HG02973 (cell line): ENCODE data around the gene SNAI3.

Source experiments
- ATAC-seq: cut with Tn5 transposase; IDR thresholded peaks from one replicate; pipeline ENCODE4 v1.9.1; 2021; ENCODE audit warnings: moderate library complexity; ENCODE audit not compliant: unreplicated experiment

Gene SNAI3

GRCh38 chr16:88651989-88652761 is 34.1 kb downstream of the SNAI3 start:
- ATAC-seq, result no peak

DNA sequence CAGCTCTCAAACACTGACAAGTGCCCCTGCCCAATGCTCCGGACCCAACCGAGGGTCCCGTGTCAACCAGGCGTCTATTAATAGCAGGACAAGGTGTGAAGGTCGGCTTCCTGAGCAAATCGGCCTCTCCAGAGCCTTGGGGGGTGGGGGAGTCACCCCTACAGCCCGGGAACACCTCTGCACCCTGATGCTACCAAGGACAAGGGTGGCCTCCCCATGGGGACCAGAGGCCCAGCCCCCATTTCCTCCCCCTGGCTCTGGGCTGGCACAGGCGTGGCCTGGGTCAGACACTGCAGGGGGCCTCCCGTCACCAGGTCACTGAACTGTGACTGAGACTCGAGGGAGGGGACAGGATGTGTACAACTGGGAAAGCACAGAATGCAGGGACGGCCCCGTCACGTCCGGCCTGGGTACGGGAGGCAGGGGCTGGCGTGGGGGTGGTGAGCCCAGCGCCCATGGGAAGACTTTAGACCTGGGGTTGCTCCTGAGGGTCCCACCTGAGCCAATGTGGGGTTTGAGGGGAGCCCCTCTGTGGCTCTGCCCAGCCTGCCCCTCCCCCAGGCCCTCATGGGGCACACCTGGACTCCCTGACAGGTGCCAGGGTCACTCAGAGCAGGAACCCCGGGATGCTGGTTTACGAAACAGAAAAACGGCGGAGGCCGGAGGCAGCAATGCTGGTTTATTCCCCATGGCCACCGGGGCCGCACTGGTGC is 34.9 kb downstream of the SNAI3 start:
- ATAC-seq, result peak; percentile 70

GRCh38 chr16:88650749-88651275 is 35.5 kb downstream of the SNAI3 start, which contains the start of gene CYBA:
Gene CYBA, minus strand, starts transcription at chr16:88651053. Its CDS starts 40 bp downstream, at chr16:88651013.
- ATAC-seq, result peak; percentile 63

DNA sequence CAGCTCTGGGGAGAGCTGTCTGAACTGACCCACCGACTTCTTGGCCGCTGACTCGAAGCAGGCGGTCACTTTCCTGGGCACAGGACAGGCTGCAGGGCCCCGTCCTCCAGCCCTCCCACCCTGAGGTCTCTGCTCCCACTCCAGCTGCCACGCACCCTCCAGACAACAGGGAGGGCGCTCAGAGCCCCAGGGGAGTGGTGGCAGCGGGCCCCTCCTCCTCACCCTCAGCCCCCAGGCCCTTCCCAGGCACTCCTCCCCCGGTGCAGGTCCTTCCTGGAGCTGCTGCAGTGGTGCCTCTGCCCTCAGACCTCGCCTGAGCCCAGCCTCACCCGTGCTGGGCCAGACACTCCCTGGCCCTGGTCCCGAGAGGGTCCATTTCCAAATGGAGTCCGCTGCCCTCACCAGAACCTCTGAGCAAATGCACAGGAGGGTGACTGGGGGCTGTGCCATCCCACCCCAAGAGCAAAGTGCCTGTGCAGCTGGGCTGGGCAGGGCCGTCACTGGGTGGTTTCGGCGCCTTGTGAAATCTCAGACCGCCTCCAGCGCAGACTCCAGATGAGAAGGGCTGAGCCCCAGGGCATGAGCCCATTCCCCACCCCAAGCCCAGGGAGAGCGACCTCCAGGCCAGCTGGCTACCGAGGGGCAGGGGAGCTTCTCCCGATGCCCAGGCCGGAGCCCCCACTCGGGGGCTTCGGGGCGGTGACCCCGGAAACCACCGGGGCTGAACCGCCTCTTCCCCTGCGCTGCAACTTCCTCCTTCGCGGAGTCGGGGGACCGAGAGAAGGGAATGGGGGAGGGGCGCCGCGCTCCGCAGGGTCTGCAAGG is 36.2 kb downstream of the SNAI3 start:
- ATAC-seq, result no peak

DNA sequence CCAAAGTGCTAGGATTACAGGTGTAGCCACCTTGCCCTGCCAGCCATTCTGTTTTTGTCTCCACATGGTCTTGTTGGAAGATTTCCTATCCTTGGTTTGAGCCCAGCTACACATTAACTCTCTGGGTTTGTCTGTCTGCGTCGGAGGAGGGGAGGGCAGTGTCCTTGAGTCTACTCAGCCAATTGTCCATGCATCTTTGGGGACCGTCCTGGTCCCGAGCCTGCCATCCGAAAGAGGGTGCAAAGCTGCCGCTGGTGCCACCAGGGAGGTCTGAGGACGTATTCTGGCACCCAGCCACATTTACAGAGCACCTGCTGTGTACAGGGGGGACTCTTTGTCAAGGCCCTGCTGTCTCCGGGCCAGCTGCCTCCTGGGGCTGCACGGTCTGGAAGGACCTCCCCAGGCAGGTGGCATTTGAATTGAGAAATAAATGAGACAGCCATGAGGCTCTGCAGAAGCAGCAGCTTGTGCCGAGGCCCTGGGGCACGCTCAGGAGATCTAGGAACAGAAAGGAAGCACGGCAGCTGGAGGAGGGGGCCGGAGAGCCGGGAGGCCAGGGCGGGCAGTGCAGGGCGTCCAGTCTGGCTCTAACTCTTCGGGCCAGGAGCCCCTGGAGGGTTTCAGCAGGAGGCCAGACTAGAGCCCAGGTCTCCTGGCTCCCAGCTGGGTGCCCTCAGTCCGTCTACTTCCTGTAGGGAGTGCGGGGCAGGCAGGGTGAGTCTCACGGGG is 36.9 kb downstream of the SNAI3 start:
- no peak for ATAC-seq

DNA sequence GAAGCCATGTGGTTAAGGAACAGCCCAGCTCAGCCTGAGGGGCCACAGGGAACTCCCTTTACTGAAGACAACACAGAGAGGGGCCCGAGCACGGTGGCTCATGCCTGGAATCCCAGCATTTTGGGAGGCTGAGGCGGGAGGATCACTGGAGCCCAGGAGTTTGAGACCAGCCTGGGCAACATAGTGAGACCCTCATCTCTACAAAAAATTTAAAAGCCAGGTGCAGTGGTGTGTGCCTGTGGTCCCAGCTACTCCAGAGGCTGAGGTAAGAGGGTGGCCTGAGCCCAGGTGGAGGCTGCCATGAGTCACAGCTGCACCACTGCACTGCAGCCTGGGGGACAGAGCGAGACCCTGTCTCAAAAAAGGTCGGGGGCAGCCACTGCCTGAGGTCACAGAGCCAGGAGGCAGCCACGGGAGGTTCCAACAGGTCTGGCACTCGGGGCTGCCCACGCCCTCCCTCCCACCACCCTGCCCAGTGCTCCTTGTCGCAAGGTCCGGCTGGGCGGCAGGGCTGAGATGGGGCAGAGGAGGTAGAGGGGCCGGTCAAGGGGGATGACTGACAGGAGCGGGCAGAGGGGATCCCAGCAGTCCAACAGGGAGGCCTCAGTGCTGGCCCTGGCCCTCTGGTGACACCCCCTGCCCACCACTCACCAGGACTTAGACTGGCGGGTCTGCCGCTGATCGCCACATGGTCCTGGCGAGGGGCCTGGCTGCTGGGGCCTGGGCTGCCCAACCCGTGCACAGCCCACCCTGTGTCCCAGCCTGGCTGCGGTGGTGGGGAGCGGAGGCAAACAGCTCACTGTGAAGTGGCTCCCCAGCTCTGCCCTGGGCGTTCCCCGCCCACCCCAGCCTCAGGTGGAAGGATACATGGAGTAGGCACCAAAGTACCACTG is 38.9 kb downstream of the SNAI3 start:
- no peak for ATAC-seq

GRCh38 chr16:88646345-88647034 is 39.8 kb downstream of the SNAI3 start:
- no peak for ATAC-seq

DNA sequence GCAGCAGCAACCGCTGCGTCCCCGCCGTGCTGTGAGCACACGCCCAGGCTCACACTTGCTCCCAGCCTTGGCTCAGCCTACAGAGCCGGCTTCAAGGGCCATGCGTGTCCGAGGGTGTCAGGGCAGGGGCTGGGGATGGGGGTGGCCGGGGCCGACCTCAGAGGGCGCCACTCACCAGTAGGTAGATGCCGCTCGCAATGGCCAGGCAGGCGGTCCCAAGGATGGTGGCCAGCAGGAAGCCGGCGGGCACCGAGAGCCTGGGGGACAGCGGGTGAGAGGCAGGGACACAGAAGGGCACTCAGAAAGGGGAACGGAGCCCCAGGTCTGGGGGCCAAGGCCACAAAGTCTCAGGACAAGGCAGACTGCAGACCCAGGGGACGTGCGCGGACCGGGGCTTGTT is 40.4 kb downstream of the SNAI3 start:
- ATAC-seq, result no peak

GRCh38 chr16:88645455-88645854 is 40.9 kb downstream of the SNAI3 start:
- ATAC-seq, result no peak

DNA sequence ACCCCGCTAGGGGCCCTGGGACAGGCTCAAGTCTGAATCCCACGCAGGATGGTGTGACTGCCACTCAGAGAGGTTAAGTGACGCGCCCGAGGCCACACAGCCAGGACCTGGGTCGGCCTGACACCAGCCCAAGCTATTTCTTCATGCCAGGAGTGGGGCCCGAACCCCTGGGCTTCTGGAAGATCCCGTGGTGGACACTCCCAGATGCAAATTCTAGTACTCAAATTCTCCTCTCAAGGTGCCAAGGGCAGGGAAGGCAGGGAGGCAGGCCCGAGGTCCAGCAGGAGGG is 42.7 kb downstream of the SNAI3 start:
- ATAC-seq, result no peak

DNA sequence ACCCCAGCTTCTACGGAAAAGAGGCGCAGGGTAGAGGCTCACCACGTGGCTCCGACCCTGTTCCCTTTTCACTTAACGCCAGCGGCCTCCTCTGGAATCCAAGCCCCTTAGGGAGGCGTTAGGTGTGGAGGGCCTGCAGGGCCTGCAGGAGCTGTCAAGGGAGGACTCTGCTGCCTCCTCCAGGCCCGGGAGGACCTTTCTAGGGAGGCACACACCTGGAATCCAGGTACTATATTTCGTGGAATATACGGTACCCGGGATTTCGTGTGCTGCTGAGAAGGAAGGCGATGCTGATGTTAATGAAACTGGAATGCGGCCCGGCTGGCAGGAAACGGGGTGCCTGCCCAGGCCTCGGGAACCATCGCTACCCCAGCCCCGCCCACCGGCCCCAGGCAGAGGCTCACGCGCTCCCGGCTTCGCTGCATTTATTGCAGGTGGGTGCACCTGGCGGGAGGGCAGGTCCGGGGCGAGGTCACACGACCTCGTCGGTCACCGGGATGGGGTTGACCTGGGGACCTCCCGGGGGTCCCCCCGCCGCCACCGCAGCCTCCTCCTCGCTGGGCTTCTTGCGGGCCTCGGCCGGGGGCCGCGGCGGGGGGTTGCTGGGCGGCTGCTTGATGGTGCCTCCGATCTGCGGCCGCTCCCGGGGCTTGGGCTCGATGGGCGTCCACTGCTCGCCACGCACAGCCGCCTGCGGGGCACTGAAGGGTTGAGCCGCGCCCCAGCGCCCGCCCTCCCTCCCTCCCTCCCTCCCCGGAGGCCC is 43.2 kb downstream of the SNAI3 start:
- no peak for ATAC-seq

DNA sequence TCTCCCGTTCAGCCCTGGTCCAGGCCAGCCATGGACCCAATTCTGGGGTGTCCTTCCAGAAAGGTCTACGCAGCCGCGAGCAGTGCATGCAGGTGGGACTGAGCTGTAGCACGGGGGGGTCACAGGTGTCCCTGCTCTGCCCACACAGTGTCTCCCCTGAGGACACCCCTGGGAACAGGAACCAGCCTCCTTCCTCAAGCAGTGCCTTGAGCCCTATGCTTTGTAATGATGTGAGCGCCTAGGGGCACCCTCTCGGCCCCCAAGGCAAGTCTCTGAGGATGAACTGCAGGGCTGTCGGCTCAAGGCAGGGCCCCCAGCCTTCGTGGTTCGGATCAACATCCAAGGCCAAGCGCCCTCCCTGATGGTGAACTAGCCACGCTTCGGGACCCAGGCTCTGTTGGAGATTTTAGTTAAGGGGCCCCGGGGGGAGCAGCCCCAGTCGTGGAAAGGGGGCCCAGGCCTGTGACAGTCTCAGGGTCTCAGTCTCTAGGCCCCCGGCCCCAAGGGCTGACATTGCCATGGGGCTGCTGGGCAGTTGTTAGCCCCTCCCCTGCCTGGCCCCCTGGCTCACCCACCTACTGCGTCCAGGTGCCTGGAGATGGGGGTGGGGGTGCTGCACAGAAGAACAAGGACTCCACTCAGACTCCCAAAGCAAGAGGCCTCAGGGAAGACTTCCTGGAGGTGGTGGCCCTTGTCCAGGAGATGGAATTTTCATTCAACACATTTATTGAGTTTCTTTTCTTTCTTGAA is 45.6 kb downstream of the SNAI3 start:
- ATAC-seq, result no peak

GRCh38 chr16:88640039-88640495 is 46.2 kb downstream of the SNAI3 start:
- no peak for ATAC-seq

DNA sequence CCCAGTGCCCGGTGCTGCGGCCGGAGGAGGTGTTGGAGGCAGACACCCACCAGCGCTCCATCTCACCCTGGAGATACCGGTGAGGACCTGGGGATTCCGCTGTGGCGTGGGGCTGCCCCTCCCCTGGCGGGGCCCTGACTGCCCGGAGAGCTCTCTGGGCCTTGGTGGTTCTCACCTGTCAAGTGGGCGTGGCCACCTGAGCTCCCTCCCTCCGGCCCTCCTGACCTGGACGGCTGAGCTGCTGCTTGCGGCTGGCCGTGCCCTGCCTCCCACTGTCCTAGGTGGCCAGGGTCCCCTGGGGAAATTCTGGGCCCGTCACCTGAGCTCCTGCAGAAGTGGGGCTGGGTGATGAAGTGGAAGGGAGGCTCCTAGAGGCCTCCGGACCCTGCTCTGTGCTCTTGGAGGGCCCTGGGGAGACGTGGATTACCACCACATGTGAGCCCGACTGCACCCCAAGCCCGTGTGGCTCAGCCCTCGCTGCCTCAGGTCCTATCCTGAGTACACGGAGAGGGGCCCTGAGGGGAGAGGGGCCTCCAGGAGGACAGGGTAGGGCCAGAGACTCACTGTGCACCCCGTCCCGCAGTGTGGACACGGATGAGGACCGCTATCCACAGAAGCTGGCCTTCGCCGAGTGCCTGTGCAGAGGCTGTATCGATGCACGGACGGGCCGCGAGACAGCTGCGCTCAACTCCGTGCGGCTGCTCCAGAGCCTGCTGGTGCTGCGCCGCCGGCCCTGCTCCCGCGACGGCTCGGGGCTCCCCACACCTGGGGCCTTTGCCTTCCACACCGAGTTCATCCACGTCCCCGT is 46.9 kb downstream of the SNAI3 start:
- ATAC-seq, result no peak

DNA sequence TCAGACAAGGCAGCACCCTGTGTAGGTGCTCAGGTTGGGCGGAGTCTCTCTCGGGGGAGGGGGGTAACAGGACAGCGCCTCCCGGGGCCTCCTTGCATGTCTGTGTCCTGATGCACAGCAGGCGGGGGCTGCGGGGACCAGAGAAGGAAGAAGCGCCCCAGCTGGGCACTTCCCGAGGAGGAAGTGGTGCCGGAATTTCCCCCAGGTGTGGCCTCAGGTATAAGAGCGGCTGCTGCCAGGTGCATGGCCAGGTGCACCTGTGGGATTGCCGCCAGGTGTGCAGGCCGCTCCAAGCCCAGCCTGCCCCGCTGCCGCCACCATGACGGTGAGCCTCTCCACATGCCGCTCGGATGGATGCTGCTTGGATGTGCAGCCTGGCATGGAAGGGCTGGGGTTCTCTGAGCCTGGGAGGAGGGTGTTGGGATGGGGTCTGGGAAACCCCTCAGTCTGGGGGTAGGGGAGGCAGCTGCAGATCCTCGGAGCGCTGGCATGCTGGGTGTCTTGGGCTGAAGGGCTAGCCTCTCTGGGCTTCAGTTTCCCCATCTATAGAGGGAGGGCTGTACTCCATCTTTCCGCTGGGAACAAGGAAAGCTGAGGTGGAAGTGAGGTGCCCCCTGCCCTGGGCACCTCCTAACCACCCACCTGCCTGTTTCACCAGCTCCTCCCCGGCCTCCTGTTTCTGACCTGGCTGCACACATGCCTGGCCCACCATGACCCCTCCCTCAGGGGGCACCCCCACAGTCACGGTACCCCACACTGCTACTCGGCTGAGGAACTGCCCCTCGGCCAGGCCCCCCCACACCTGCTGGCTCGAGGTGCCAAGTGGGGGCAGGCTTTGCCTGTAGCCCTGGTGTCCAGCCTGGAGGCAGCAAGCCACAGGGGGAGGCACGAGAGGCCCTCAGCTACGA is 47.7 kb downstream of the SNAI3 start, which contains the start of gene IL17C:
Gene IL17C, plus strand, starts transcription at position 250 of the 908 bp plus-strand sequence. Its CDS starts 70 bp downstream, at position 320.
- ATAC-seq, result no peak
